ENCODE measurements around the gene LKAAEAR1.

DNA sequence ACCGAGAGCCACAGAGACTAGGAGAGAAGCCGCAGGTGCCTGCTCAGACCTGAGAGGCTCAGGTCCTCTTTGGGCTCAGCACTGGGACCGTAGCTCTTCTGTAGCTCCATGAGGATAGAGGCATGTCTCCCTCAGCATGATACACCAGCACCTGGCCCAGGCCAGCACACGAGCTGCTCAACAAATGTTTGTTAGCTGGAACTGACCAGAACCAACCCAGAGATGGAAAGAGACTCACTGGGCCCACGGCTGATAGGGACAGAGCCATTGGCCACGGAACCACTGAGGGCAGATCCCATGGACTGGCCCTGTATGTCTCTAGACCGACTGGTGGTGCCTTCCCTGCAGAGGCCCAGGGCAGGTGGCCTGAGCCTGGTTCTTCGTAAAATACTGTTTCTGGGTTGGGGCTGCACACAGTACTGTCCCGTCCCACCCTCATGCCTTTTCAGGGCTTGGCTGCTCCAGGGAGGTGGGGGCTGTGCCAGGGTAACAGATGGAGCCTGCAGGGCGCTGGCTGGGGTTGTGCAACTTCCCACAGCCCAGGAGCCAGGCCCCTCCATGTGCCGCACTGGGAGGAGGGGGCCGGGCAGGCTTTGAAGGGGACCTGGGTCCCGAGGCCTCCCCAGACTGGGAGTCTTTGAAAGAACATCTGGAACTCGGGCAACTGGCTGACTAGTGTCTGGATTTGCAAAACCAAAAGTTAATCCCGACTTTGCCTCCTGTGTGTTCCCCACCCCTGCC, 43.0 kb downstream of the LKAAEAR1 start:
- TF ChIP-seq, protein P1, sequence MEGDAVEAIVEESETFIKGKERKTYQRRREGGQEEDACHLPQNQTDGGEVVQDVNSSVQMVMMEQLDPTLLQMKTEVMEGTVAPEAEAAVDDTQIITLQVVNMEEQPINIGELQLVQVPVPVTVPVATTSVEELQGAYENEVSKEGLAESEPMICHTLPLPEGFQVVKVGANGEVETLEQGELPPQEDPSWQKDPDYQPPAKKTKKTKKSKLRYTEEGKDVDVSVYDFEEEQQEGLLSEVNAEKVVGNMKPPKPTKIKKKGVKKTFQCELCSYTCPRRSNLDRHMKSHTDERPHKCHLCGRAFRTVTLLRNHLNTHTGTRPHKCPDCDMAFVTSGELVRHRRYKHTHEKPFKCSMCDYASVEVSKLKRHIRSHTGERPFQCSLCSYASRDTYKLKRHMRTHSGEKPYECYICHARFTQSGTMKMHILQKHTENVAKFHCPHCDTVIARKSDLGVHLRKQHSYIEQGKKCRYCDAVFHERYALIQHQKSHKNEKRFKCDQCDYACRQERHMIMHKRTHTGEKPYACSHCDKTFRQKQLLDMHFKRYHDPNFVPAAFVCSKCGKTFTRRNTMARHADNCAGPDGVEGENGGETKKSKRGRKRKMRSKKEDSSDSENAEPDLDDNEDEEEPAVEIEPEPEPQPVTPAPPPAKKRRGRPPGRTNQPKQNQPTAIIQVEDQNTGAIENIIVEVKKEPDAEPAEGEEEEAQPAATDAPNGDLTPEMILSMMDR (IDR thresholded peaks at IDR 0.05; ENCODE audit: low read depth, low read length) = no peak
- no peak for TF ChIP-seq POLR2A (IDR thresholded peaks at IDR 0.05; ENCODE audit: extremely low read depth, insufficient read length)
